Mesenchymal stem cell (in vitro differentiated cells and primary cell): Measurements from ENCODE around the gene FERMT2.
A peak's percentile ranks its signal among the peaks of the same experiment; 100 is the strongest.

ENCODE experiments used
- DNase-seq: peaks from one replicate; pipeline ENCODE4 v3.0.0-alpha.2; 2013
- H2AFZ ChIP-seq: one replicate; pipeline ENCODE4 v1.6.1; 2013; ENCODE audit warnings: low read depth, mild to moderate bottlenecking, control low read depth, inconsistent platforms, low read length, moderate library complexity
- H2AK5ac ChIP-seq: 2 replicates; pipeline ENCODE4 v1.6.1; 2013; ENCODE audit warnings: low read length, moderate library complexity, mild to moderate bottlenecking, inconsistent platforms; ENCODE audit not compliant: severe bottlenecking
- H2BK120ac ChIP-seq: one replicate; pipeline ENCODE4 v1.6.1; 2013; ENCODE audit warnings: low read depth, mild to moderate bottlenecking, inconsistent platforms, low read length, moderate library complexity
- H2BK12ac ChIP-seq, 2 experiments: one replicate each; pipeline ENCODE4 v1.6.1; 2013; ENCODE audit warnings: inconsistent platforms in 2 of 2, low read length in 2 of 2, mild to moderate bottlenecking in 2 of 2, moderate library complexity in 2 of 2, control low read depth in 1 of 2
- H2BK15ac ChIP-seq: one replicate; pipeline ENCODE4 v1.6.1; 2013; ENCODE audit warnings: mild to moderate bottlenecking, low read depth, inconsistent platforms; ENCODE audit not compliant: poor library complexity, severe bottlenecking
- H2BK5ac ChIP-seq: 2 replicates; pipeline ENCODE4 v1.6.1; 2013; ENCODE audit warnings: low read depth, mild to moderate bottlenecking, low read length, control low read depth, inconsistent platforms; ENCODE audit not compliant: poor library complexity, severe bottlenecking
- H3K14ac ChIP-seq, 2 experiments: one replicate each; pipeline ENCODE4 v1.6.1; 2013; ENCODE audit warnings: inconsistent platforms in 2 of 2, low read length in 2 of 2, control low read depth in 1 of 2, mild to moderate bottlenecking in 1 of 2, moderate library complexity in 1 of 2
- H3K18ac ChIP-seq, 2 experiments: one replicate each; pipeline ENCODE4 v1.6.1; 2013; ENCODE audit warnings: inconsistent platforms in 2 of 2, low read length in 2 of 2, control low read depth in 1 of 2, low read depth in 1 of 2, mild to moderate bottlenecking in 1 of 2
- H3K23ac ChIP-seq, 2 experiments: one replicate each; pipeline ENCODE4 v1.6.1; 2013; ENCODE audit warnings: inconsistent platforms in 2 of 2, low read length in 2 of 2, mild to moderate bottlenecking in 2 of 2, moderate library complexity in 2 of 2, control low read depth in 1 of 2
- H3K27ac ChIP-seq: 2 replicates; pipeline ENCODE4 v1.5.1; 2013; ENCODE audit warnings: mild to moderate bottlenecking, moderate library complexity, low read length, control low read depth, inconsistent platforms; ENCODE audit not compliant: poor library complexity, severe bottlenecking
- H3K27me3 ChIP-seq, 2 experiments: 2 replicates each; pipeline versions ENCODE4 v1.6.1 to v1.7.0; 2013; ENCODE audit warnings: low read length in 2 of 2, mild to moderate bottlenecking in 2 of 2, moderate library complexity in 2 of 2, control low read depth in 1 of 2, inconsistent platforms in 1 of 2; ENCODE audit not compliant: control insufficient read depth in 1 of 2, insufficient read depth in 1 of 2
- H3K36me3 ChIP-seq, 2 experiments: 2 replicates each; pipeline versions ENCODE4 v1.6.1 to v1.7.0; 2013; ENCODE audit warnings: low read length in 2 of 2, control low read depth in 1 of 2, inconsistent platforms in 1 of 2, low read depth in 1 of 2, mild to moderate bottlenecking in 1 of 2; ENCODE audit not compliant: insufficient read depth in 2 of 2, control insufficient read depth in 1 of 2
- H3K4ac ChIP-seq, 2 experiments: one replicate each; pipeline ENCODE4 v1.6.1; 2013; ENCODE audit warnings: inconsistent platforms in 2 of 2, low read length in 2 of 2, mild to moderate bottlenecking in 2 of 2, moderate library complexity in 2 of 2, control low read depth in 1 of 2, low read depth in 1 of 2
- H3K4me1 ChIP-seq: 2 replicates; pipeline ENCODE4 v1.6.1; 2013; ENCODE audit warnings: low read depth, low read length, control low read depth; ENCODE audit not compliant: control insufficient read depth, insufficient read depth
- H3K4me2 ChIP-seq: 2 replicates; pipeline ENCODE4 v1.6.1; 2013; ENCODE audit warnings: low read length, mild to moderate bottlenecking, inconsistent platforms; ENCODE audit not compliant: poor library complexity, severe bottlenecking
- H3K4me3 ChIP-seq, 2 experiments: 2 replicates each; pipeline versions ENCODE4 v1.5.1 to v1.7.0; 2013; ENCODE audit warnings: low read length in 2 of 2, mild to moderate bottlenecking in 2 of 2, control low read depth in 1 of 2, low read depth in 1 of 2; ENCODE audit not compliant: insufficient read depth in 1 of 2
- H3K79me1 ChIP-seq: replicated peaks from 2 replicates; pipeline ENCODE4 v1.6.1; 2013; ENCODE audit warnings: mild to moderate bottlenecking, control low read depth, low read length, inconsistent platforms; ENCODE audit not compliant: poor library complexity, severe bottlenecking
- H3K9ac ChIP-seq: 2 replicates; pipeline ENCODE4 v1.7.0; 2013; ENCODE audit warnings: mild to moderate bottlenecking, low read length, moderate library complexity
- H3K9me3 ChIP-seq: 2 replicates; pipeline ENCODE4 v1.7.0; 2013; ENCODE audit warnings: mild to moderate bottlenecking, low read length; ENCODE audit not compliant: control insufficient read depth
- H4K8ac ChIP-seq: one replicate; pipeline ENCODE4 v1.6.1; 2013; ENCODE audit warnings: inconsistent platforms, mild to moderate bottlenecking, low read length, moderate library complexity
- H4K91ac ChIP-seq: one replicate; pipeline ENCODE4 v1.6.1; 2013; ENCODE audit warnings: mild to moderate bottlenecking, low read length, inconsistent platforms
- WGBS: methylation state at CpG from one replicate; pipeline ENCODE4 v1.1.7; 2013; ENCODE audit warnings: mixed read lengths; 5-methylcytosine and 5-hydroxymethylcytosine counted together

Gene FERMT2

DNA sequence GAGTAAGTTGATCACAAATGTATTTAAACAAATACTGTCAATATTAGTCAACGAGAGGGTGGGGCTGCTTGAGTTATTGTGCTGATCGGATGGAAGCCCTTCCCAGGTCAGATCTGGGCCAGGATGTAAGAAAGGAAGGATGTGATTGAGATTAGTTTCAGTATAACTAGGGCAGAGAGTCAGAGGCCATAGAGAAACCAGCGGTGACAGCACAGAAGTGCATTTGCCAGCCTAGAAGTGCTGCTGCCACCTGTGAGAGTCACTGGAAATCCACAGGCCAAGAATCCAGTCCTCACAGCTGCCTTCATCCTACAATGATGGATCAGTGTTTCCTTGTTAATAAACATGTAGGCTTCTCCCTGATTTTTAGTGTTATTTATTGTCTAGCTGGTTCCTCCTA lies 9.8 kb upstream of the FERMT2 start:
- H4K91ac ChIP-seq, result no peak overlapping the region
- WGBS, result 93% methylated on average over 3 of the region's 3 CpGs
- H3K18ac ChIP-seq, result no peak overlapping the region
- H3K4me3 ChIP-seq, result no peak overlapping the region
- H3K4ac ChIP-seq, result no peak overlapping the region
- H3K14ac ChIP-seq, result no peak overlapping the region
- H3K27me3 ChIP-seq, result no peaks in the 10 kb centered on the region
- no peak overlapping the region for H2BK15ac ChIP-seq
- no peaks in the 10 kb centered on the region for H3K79me1 ChIP-seq
- H2AFZ ChIP-seq, result no peak overlapping the region
- H2BK12ac ChIP-seq, result no peak overlapping the region
- no peak for DNase-seq
- H3K23ac ChIP-seq, result no peak overlapping the region
- H2BK120ac ChIP-seq, result no peak overlapping the region
- H3K36me3 ChIP-seq, result no peaks in the 10 kb centered on the region
- H3K9me3 ChIP-seq, result no peaks in the 10 kb centered on the region
- H3K9ac ChIP-seq, result no peak overlapping the region
- H3K4me1 ChIP-seq, result no peaks in the 10 kb centered on the region
- no peak overlapping the region for H2BK5ac ChIP-seq
- no peak overlapping the region for H2AK5ac ChIP-seq
- H3K4me2 ChIP-seq, result no peak overlapping the region
- no peak overlapping the region for H4K8ac ChIP-seq
- no peak overlapping the region for H3K27ac ChIP-seq

DNA sequence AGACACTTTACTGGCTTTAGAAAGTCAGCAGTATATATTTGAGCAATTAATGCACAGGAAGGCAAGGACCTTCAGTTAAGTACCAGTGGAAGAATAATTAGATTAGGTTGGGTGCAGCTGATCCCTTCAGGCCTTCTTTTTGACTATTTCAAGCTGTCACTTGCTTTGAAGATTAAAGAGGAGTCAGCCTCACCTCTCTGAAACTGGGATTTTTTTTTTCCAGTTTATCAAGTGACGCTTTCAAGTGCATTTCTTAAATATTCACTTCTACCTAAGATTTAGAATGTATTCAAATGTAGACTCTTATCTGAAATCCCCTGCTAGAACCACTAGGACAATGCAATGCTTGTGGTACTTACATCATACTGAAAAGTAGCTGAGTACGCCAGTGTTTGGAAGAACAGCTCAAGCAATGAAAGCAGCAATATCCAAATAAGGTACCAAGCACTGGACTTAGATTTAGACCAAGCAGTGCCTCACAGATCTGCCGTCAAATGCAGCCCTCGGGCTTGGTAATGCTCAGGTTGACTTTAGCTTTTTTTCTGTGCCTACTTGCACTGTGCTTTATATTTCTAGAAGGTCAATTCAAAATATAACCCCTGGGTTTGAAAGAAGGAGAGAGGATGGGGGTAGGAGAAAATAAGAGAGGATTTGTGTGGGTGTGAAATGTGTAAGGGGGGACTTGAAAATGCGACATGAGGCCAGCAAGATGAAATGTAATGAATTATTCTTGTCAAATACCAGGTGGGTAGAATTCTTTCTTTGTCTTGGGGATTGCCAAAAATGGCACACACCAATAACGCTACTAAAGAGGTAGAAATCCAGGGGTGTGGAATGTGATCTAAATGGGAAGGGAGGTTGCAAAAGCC lies 3.7 kb upstream of the FERMT2 start:
- no peaks in the 10 kb centered on the region for H3K4me1 ChIP-seq
- H3K27me3 ChIP-seq, result no peaks in the 10 kb centered on the region
- H3K9ac ChIP-seq, result no peak overlapping the region
- H3K9me3 ChIP-seq, result no peaks in the 10 kb centered on the region
- no peak overlapping the region for H2BK12ac ChIP-seq
- H2AFZ ChIP-seq, result no peak overlapping the region
- no peak overlapping the region for H2BK5ac ChIP-seq
- 76% methylated on average over 3 of the region's 6 CpGs for WGBS
- peak; percentile 63 for DNase-seq
- H3K27ac ChIP-seq, result no peak overlapping the region
- H4K91ac ChIP-seq, result no peak overlapping the region
- H4K8ac ChIP-seq, result no peak overlapping the region
- no peak overlapping the region for H2AK5ac ChIP-seq
- no peaks in the 10 kb centered on the region for H3K36me3 ChIP-seq
- no peak overlapping the region for H3K18ac ChIP-seq
- no peaks in the 10 kb centered on the region for H3K79me1 ChIP-seq
- H2BK120ac ChIP-seq, result no peak overlapping the region
- H3K23ac ChIP-seq, result no peak overlapping the region
- no peak overlapping the region for H3K4me2 ChIP-seq
- H2BK15ac ChIP-seq, result no peak overlapping the region
- no peak overlapping the region for H3K14ac ChIP-seq
- no peak overlapping the region for H3K4me3 ChIP-seq
- no peak overlapping the region for H3K4ac ChIP-seq

DNA sequence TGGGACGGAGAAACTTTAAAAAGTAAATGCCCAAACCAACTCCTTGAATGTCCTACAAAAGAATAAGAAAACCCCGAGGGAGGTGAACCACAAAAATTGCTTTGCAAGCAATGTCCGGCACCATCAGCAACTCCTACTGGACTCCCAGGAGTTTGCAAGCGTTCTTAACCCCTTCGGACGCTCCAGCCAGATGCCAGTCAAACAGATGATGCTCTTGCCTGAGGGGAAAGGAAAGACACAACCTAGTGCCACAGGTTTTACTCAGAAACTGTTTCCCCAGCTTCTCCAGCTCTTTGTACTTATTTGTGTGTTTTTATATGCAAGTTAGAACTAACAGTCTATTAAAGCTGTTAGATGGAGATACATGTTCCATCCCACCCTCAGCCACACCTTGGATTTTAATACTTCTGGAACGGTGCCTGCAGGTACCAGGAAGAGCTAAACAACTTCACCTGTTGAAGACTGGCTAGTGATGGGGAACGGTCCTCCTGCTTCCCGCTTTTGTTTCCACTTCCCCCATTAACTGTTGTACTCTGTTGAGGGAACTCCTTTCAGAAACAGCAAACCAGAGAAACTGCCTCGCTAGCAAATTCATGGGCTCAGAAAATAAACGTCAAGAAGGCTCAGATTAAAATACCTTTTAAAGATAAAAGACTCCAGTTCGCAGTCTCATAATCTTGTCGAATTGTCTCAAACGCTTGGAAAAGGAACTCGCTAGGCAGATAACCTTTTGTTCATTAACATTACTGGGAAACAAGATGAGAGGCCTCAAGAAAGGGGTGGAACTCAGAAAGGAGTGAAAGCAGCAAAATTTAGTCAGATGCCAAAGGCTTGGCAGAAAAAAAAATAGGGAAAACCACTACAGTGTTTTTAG lies 1.1 kb upstream of the FERMT2 start:
- Histone ChIP-seq H3K4me3 (peak overlapping the region; percentile 82 to 96), H2BK5ac (peak overlapping the region; percentile 100), H2BK120ac (peak overlapping the region; percentile 94), H3K4me1 (no peaks in the 10 kb centered on the region), H3K36me3 (peaks cover 3 to 13% of the 10 kb centered on the region in 2 experiments), H4K91ac (peak overlapping the region; percentile 70), H3K27ac (peak overlapping the region; percentile 100), H2AK5ac (peak overlapping the region; percentile 81), H3K4ac (peak overlapping the region; percentile 47 to 98), H2AFZ (no peak overlapping the region), H3K9me3 (no peaks in the 10 kb centered on the region), H3K4me2 (peak overlapping the region; percentile 76), H3K9ac (peak overlapping the region; percentile 94), H3K18ac (peak overlapping the region; percentile 95 to 98), H2BK12ac (peak overlapping the region in 1 of 2 experiments; percentile 57), H4K8ac (peak overlapping the region; percentile 45), H3K27me3 (no peaks in the 10 kb centered on the region), H3K14ac (peak overlapping the region in 1 of 2 experiments; percentile 3), H3K79me1 (no peaks in the 10 kb centered on the region), H3K23ac (no peak overlapping the region), H2BK15ac (peak overlapping the region; percentile 96)
- WGBS, result 11% methylated on average over 15 of the region's 15 CpGs
- DNase-seq, result peak; percentile 87
